ENCODE results near the gene FCGR3A. TPM values are rescaled to one million over a fixed set of nuclear protein-coding genes. Genes with fewer than 3 reads are reported as not detected.

The FCGR3A gene
- total RNA-seq (2022; extraction: Qiagen RNA extraction; ENCODE audit: low read depth) = not detected in 5 replicates

DNA sequence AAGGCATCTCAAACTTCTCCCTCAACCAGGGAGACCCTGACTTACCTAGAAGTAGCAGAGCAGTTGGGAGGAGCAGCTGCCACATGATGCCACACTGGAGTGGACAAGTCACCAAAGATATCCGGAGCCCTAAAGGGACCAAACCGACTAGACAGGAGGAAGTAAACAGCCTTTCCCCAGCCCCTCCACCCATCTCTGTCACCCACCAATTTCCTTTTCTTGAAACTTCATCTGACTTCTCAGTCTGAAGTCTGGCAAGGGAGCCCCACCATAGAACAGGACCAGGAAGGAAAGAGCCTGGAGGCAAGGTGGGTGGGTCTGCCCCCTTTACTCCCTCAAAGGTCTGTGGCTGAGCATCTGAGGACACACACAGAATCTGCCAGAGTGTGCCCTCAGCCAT, at the start of gene FCGR3A:
TSS of gene FCGR3A (minus strand) at position 167 of the 400 bp plus-strand sequence. CDS start at position 85, 82 bp downstream.

DNA sequence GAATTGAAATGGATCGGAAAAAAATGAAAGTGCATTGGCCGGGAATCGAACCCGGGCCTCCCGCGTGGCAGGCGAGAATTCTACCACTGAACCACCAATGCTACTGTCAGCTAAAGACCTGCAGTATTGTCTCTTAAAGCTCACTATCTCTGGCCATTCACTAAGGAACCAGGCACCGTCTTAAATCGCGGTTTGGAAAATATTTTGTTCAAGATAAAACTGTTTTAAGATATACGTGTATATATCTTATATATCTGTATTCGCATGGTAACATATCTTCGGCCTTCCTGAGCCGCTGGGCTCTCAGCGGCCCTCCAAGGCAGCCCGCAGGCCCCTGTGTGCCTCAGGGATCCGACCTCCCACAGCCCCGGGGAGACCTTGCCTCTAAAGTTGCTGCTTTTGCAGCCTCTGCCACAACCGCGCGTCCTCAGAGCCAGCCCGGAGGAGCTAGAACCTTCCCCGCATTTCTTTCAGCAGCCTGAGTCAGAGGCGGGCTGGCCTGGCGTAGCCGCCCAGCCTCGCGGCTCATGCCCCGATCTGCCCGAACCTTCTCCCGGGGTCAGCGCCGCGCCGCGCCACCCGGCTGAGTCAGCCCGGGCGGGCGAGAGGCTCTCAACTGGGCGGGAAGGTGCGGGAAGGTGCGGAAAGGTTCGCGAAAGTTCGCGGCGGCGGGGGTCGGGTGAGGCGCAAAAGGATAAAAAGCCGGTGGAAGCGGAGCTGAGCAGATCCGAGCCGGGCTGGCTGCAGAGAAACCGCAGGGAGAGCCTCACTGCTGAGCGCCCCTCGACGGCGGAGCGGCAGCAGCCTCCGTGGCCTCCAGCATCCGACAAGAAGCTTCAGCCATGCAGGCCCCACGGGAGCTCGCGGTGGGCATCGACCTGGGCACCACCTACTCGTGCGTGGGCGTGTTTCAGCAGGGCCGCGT, 25.5 kb downstream of the FCGR3A start, which contains the start of gene HSPA6:
TSS of gene HSPA6 (plus strand) at position 724 of the 925 bp plus-strand sequence. CDS start at position 843, 119 bp downstream.

Other genes starting within 250 kb of the FCGR3A start
- 0.18 to 0.31 TPM (median 0.27 TPM) in 5 replicates for gene MPZ, start 239.8 kb downstream of the FCGR3A start, total RNA-seq (2022; extraction: Qiagen RNA extraction; ENCODE audit: low read depth)
- gene SDHC, start 235.4 kb downstream of the FCGR3A start, total RNA-seq (2022; extraction: Qiagen RNA extraction; ENCODE audit: low read depth) = 237 to 255 TPM (median 248 TPM) in 5 replicates
- gene CFAP126, start 181.9 kb downstream of the FCGR3A start, total RNA-seq (2022; extraction: Qiagen RNA extraction; ENCODE audit: low read depth) = 0.21 to 0.61 TPM in 2 of 5 replicates, not detected in the others
- not detected in 5 replicates for gene FCGR2A, start 44.4 kb downstream of the FCGR3A start, total RNA-seq (2022; extraction: Qiagen RNA extraction; ENCODE audit: low read depth)
- 1.5 to 7.5 TPM (median 2.0 TPM) in 5 replicates for gene HSPA6, start 25.3 kb downstream of the FCGR3A start, total RNA-seq (2022; extraction: Qiagen RNA extraction; ENCODE audit: low read depth)
- not detected in 5 replicates for gene FCGR3B, start 81.4 kb upstream of the FCGR3A start, total RNA-seq (2022; extraction: Qiagen RNA extraction; ENCODE audit: low read depth)
- not detected in 5 replicates for gene FCGR2B, start 113.3 kb upstream of the FCGR3A start, total RNA-seq (2022; extraction: Qiagen RNA extraction; ENCODE audit: low read depth)
- gene FCRLA, start 157.4 kb upstream of the FCGR3A start, total RNA-seq (2022; extraction: Qiagen RNA extraction; ENCODE audit: low read depth) = not detected in 5 replicates
- gene FCRLB, start 171.7 kb upstream of the FCGR3A start, total RNA-seq (2022; extraction: Qiagen RNA extraction; ENCODE audit: low read depth) = 1.4 to 1.8 TPM (median 1.6 TPM) in 5 replicates
- 42.4 to 53.3 TPM (median 48.3 TPM) in 5 replicates for gene DUSP12, start 200.0 kb upstream of the FCGR3A start, total RNA-seq (2022; extraction: Qiagen RNA extraction; ENCODE audit: low read depth)
- gene ATF6, start 216.5 kb upstream of the FCGR3A start, total RNA-seq (2022; extraction: Qiagen RNA extraction; ENCODE audit: low read depth) = 12.6 to 15.4 TPM (median 14.4 TPM) in 5 replicates